Measurements from ENCODE around the gene ENAH. TPM values are rescaled to one million over a fixed set of nuclear protein-coding genes. Genes with fewer than 3 reads are reported as not detected.

Gene ENAH
- total and polyA plus RNA-seq, 12 donors: 12.4 to 201 (median 99.8) TPM

GRCh38 chr1:225461533-225462428 is 191.1 kb downstream of the ENAH start:
- DNase-seq (no peak), ATAC-seq (peak in 1 of 8 donors; percentile 13)
- Histone ChIP-seq H3K4me3 (no peak overlapping the region), H3K27me3 (no peaks in the 10 kb centered on the region), H3K9me3 (no peaks in the 10 kb centered on the region), H3K36me3 (no peaks in the 10 kb centered on the region), H3K27ac (peak overlapping the region in 1 of 10 donors; percentile 58), H3K4me1 (peaks cover 0 to 58% (median 46%) of the 10 kb centered on the region in 9 donors)
- WGBS, 2 donors: 79 to 82% methylated on average over 19 of the region's 19 CpGs
- TF ChIP-seq, protein P1, sequence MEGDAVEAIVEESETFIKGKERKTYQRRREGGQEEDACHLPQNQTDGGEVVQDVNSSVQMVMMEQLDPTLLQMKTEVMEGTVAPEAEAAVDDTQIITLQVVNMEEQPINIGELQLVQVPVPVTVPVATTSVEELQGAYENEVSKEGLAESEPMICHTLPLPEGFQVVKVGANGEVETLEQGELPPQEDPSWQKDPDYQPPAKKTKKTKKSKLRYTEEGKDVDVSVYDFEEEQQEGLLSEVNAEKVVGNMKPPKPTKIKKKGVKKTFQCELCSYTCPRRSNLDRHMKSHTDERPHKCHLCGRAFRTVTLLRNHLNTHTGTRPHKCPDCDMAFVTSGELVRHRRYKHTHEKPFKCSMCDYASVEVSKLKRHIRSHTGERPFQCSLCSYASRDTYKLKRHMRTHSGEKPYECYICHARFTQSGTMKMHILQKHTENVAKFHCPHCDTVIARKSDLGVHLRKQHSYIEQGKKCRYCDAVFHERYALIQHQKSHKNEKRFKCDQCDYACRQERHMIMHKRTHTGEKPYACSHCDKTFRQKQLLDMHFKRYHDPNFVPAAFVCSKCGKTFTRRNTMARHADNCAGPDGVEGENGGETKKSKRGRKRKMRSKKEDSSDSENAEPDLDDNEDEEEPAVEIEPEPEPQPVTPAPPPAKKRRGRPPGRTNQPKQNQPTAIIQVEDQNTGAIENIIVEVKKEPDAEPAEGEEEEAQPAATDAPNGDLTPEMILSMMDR (IDR thresholded peaks at IDR 0.05): no peak
- intact Hi-C loops (cut with DNase I): loop anchor here in 1 of 10 donors (2.0 kb wide), 1 partner anchor 17 kb away; no protein-coding TSS in a partner anchor

GRCh38 chr1:225460737-225461532 is 192.0 kb downstream of the ENAH start:
- no peaks in the 10 kb centered on the region for H3K9me3 ChIP-seq
- DNase-seq: no peak
- no peak for ATAC-seq
- H3K4me3 ChIP-seq: no peak overlapping the region
- H3K27ac ChIP-seq: peak overlapping the region in 1 of 10 donors; percentile 58
- no peaks in the 10 kb centered on the region for H3K36me3 ChIP-seq
- TF ChIP-seq, protein P1 (IDR thresholded peaks at IDR 0.05): no peak
- H3K27me3 ChIP-seq: no peaks in the 10 kb centered on the region
- WGBS, 2 donors: 83 to 88% methylated on average over 8 of the region's 8 CpGs
- peaks cover 0 to 50% (median 40%) of the 10 kb centered on the region in 9 donors for H3K4me1 ChIP-seq
- intact Hi-C loops (cut with DNase I): no loop called here

GRCh38 chr1:225460021-225460736 is 192.7 kb downstream of the ENAH start:
- H3K36me3 ChIP-seq: no peaks in the 10 kb centered on the region
- TF ChIP-seq, protein P1 (IDR thresholded peaks at IDR 0.05): no peak
- peak overlapping the region in 1 of 10 donors; percentile 10 for H3K27ac ChIP-seq
- H3K4me1 ChIP-seq: peaks cover 0 to 47% (median 32%) of the 10 kb centered on the region in 9 donors
- no peaks in the 10 kb centered on the region for H3K27me3 ChIP-seq
- no peak overlapping the region for H3K4me3 ChIP-seq
- WGBS, 2 donors: 59 to 63% methylated on average over 18 of the region's 18 CpGs
- intact Hi-C loops (cut with DNase I): no loop called here
- H3K9me3 ChIP-seq: no peaks in the 10 kb centered on the region
- ATAC-seq (peak in 4 of 8 donors; percentile 5 to 42 (median 24)), DNase-seq (no peak)

DNA sequence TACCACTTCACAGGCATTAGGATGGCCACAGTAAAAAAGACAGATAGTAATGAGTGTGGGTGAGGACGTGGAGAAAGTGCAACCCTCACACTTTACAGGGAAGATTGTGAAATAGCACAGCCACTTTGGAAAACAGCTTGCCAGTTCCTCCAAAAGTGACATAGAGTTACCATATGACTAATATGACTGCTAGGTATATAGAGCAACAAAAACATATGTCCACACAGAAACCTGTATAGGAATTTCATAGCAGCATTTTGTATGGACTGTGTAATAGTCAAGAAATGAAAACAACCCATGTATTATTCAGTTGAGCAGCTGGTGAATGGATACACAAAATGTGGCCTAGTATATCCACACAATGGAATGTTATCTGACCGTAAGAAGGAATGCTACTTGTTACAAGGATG is 194.7 kb downstream of the ENAH start:
- no peaks in the 10 kb centered on the region for H3K9me3 ChIP-seq
- DNase-seq (no peak), ATAC-seq (peak in 1 of 8 donors; percentile 32)
- H3K4me1 ChIP-seq: peaks cover 0 to 57% (median 22%) of the 10 kb centered on the region in 9 donors
- peak overlapping the region in 1 of 10 donors; percentile 69 for H3K27ac ChIP-seq
- no peaks in the 10 kb centered on the region for H3K27me3 ChIP-seq
- TF ChIP-seq, protein P1 (IDR thresholded peaks at IDR 0.05): no peak
- intact Hi-C loops (cut with DNase I): no loop called here
- H3K4me3 ChIP-seq: no peak overlapping the region
- WGBS, 2 donors: 81 to 84% methylated on average over 2 of the region's 2 CpGs
- H3K36me3 ChIP-seq: no peaks in the 10 kb centered on the region
